GM12892 (cell line): Measurements from ENCODE around the gene CLTC.

ENCODE experiments used
- POLR2A ChIP-seq: IDR thresholded peaks from 2 replicates; pipeline ENCODE4 v1.6.1; 2011; ENCODE audit warnings: low read depth, low read length, control low read depth
- POLR2AphosphoS5 ChIP-seq: IDR thresholded peaks from 2 replicates; pipeline ENCODE4 v1.6.1; 2011; ENCODE audit warnings: low read depth, low read length, control low read depth
- TAF1 ChIP-seq: IDR thresholded peaks from 2 replicates; pipeline ENCODE4 v1.6.1; 2011; ENCODE audit warnings: low read depth, mild to moderate bottlenecking, control low read depth, low read length, borderline replicate concordance

DNA sequence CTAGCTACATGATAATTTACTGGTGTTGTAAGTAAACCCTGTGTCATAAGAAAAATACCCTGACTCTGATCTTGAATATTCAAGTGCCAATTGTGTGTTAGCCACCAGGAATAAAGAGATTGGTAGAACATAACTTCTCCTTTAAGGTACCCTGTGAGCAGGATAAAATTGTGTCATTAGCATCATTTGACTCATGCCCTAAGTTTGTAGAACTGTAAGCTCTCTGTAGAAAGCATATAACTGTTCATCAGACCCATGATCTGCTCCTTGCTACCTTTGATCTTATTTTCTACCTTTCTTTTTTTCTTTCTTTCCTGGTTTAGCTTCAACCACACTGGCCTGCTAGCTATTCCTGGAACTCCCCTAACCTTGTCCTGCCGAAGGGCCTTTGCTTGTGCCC, 51.7 kb downstream of the CLTC start:
- TF ChIP-seq POLR2A: no peak
- TF ChIP-seq TAF1: no peak
- TF ChIP-seq POLR2AphosphoS5: no peak
